ENCODE data around the gene RTP1. TPM values are rescaled to one million over a fixed set of nuclear protein-coding genes. Genes with fewer than 3 reads are reported as not detected.

Gene RTP1
- total and polyA plus RNA-seq, 8 donors, result not detected

DNA sequence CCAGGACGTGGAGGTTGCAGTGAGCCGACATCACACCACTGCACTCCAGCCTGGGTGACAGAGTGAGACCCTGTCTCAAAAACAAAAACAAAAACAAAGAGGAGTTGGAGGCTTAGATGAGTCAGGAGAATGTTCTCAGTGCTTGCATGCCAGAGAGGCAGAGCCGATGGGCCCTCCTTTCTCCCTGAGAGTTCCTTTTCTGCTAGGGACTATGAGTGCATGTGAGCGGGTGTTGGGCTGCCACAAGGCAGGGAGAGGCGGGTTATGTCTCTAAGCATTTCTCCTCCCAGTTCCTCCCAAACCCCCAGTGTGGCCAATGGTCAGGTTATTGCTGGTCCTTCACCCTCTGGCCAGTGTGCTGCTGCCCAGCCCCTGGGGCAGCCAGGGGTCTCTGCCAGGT is 45.1 kb downstream of the RTP1 start:
- intact Hi-C loops (cut with DNase I; ENCODE audit: low total_unique reads), result no loop called here
- H3K4me3 ChIP-seq, result no peak overlapping the region
- H3K27ac ChIP-seq, result no peak overlapping the region
- TF ChIP-seq, protein P1, sequence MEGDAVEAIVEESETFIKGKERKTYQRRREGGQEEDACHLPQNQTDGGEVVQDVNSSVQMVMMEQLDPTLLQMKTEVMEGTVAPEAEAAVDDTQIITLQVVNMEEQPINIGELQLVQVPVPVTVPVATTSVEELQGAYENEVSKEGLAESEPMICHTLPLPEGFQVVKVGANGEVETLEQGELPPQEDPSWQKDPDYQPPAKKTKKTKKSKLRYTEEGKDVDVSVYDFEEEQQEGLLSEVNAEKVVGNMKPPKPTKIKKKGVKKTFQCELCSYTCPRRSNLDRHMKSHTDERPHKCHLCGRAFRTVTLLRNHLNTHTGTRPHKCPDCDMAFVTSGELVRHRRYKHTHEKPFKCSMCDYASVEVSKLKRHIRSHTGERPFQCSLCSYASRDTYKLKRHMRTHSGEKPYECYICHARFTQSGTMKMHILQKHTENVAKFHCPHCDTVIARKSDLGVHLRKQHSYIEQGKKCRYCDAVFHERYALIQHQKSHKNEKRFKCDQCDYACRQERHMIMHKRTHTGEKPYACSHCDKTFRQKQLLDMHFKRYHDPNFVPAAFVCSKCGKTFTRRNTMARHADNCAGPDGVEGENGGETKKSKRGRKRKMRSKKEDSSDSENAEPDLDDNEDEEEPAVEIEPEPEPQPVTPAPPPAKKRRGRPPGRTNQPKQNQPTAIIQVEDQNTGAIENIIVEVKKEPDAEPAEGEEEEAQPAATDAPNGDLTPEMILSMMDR (IDR thresholded peaks at IDR 0.05), result no peak
- TF ChIP-seq EP300 (IDR thresholded peaks at IDR 0.05) (no peak), POLR2A (IDR thresholded peaks at IDR 0.05) (no peak), POLR2AphosphoS5 (IDR thresholded peaks at IDR 0.05) (no peak)
- H3K4me1 ChIP-seq, result no peaks in the 10 kb centered on the region
- H3K9me3 ChIP-seq, result no peaks in the 10 kb centered on the region
- no peaks in the 10 kb centered on the region for H3K36me3 ChIP-seq
- no peak for DNase-seq
- 82 to 95% (median 89%) methylated on average over 5 of the region's 5 CpGs for WGBS, 5 donors
- H3K27me3 ChIP-seq, result no peaks in the 10 kb centered on the region

DNA sequence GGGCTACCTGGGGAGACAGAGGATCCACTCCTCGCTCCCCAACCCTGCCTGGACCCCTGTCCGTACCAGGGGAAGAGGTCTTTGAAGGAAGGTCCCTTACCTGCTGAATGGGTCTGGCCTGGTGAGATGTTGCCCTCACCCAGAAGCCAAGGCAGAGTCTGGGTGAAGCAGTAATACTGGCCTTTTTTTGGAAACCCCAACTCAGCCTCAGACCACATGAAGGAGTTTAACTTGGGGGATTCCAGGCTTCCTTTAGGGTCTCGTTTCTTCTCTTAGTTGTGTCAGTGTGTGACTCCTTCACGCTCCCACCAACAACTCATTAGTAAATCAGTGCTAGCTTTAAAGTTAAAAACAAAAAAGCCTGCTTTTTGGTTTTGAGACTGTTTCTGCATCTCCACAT is 45.6 kb downstream of the RTP1 start:
- H3K36me3 ChIP-seq, result no peaks in the 10 kb centered on the region
- H3K4me3 ChIP-seq, result no peak overlapping the region
- intact Hi-C loops (cut with DNase I; ENCODE audit: low total_unique reads), result no loop called here
- no peaks in the 10 kb centered on the region for H3K9me3 ChIP-seq
- no peaks in the 10 kb centered on the region for H3K4me1 ChIP-seq
- 83 to 95% (median 90%) methylated on average over 2 to 4 of the region's 4 CpGs for WGBS, 5 donors
- no peak for TF ChIP-seq POLR2AphosphoS5 (IDR thresholded peaks at IDR 0.05)
- TF ChIP-seq EP300 (IDR thresholded peaks at IDR 0.05), result no peak
- no peak for TF ChIP-seq POLR2A (IDR thresholded peaks at IDR 0.05)
- TF ChIP-seq, protein P1 (IDR thresholded peaks at IDR 0.05), result no peak
- no peak for DNase-seq
- no peaks in the 10 kb centered on the region for H3K27me3 ChIP-seq
- H3K27ac ChIP-seq, result no peak overlapping the region

DNA sequence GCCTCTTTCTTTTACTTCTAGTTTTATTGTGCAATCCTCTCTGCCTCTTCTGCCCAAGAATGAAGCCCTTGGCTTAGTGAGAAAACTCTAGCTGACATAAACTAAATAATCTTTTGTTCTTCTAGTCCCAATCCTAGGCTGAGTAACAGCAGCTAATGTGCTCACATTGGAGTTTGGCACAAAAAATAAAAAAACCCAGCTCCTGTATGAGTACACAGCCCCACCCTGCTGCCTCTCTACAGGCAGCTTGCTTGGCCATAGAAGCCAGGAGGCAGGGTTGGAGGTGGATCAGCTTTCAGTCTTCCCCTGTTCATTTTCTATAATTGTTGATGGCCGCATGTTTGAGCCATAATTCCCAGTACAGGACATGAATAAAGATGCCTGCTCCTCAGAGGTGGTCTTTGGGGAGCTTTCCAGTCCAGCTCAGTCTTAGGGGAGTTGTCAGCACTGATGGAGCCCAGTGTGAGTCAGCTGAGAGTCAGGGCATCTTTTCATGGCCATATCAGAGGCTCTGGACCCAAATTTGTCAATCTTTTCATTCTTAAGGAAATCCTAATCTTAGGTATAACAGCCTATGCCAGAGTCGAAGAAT is 46.7 kb downstream of the RTP1 start:
- intact Hi-C loops (cut with DNase I; ENCODE audit: low total_unique reads), result no loop called here
- TF ChIP-seq, protein P1 (IDR thresholded peaks at IDR 0.05), result no peak
- TF ChIP-seq EP300 (IDR thresholded peaks at IDR 0.05), result no peak
- no peak for TF ChIP-seq POLR2AphosphoS5 (IDR thresholded peaks at IDR 0.05)
- no peak for TF ChIP-seq POLR2A (IDR thresholded peaks at IDR 0.05)
- WGBS, 5 donors, result 69 to 84% (median 73%) methylated on average over 2 of the region's 2 CpGs
- no peak for DNase-seq
- H3K27ac ChIP-seq, result no peak overlapping the region
- no peaks in the 10 kb centered on the region for H3K9me3 ChIP-seq
- H3K36me3 ChIP-seq, result no peaks in the 10 kb centered on the region
- H3K27me3 ChIP-seq, result no peaks in the 10 kb centered on the region
- H3K4me3 ChIP-seq, result no peak overlapping the region
- H3K4me1 ChIP-seq, result no peaks in the 10 kb centered on the region

DNA sequence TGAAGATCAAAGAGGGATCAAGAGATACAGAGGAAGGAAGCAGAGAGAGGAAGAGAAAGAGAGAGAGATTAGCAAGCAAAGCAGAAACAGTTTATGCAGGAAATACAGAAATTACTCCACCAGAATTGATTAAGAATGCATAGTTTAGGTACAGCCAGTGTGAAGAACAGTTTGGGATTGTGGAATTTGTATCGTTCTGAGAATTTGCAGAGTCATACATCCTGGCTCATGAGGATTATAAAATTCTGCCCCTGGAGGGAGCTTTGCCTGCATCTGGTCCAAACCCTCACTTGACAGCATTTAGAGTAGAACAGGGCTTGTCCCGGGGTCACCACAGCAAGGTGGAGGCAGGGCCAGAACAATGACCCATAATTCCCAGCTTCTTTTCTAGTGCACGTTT is 50.1 kb downstream of the RTP1 start:
- no peak for TF ChIP-seq POLR2AphosphoS5 (IDR thresholded peaks at IDR 0.05)
- no peak for TF ChIP-seq EP300 (IDR thresholded peaks at IDR 0.05)
- H3K4me3 ChIP-seq, result no peak overlapping the region
- H3K9me3 ChIP-seq, result no peaks in the 10 kb centered on the region
- intact Hi-C loops (cut with DNase I; ENCODE audit: low total_unique reads), result no loop called here
- H3K4me1 ChIP-seq, result no peaks in the 10 kb centered on the region
- H3K27ac ChIP-seq, result no peak overlapping the region
- no peaks in the 10 kb centered on the region for H3K36me3 ChIP-seq
- DNase-seq, result no peak
- no peaks in the 10 kb centered on the region for H3K27me3 ChIP-seq
- 59 to 66% (median 64%) methylated on average over 3 of the region's 3 CpGs for WGBS, 5 donors

Other genes starting within 250 kb of the RTP1 start
- 1 to 10 TPM in 4 of 5 donors, not detected in 1; 2.0 to 4.8 (median 2.9) TPM for gene RPL39L, start 58.0 kb upstream of the RTP1 start, total RNA-seq
- 10 to 100 TPM; 10.1 to 13.7 (median 11.9) TPM for gene RPL39L, start 58.0 kb upstream of the RTP1 start, polyA plus RNA-seq
- gene MASP1, start 94.3 kb downstream of the RTP1 start, total RNA-seq, result 1 to 10 TPM in 2 of 5 donors, under 1 TPM in 1, not detected in 2; 0.58 to 2.9 (median 1.6) TPM
- under 1 TPM; 0.15 to 0.83 (median 0.31) TPM for gene MASP1, start 94.3 kb downstream of the RTP1 start, polyA plus RNA-seq
- 10 to 100 TPM in 1 of 5 donors, 1 to 10 TPM in 2, not detected in 2; 3.6 to 65.3 (median 4.2) TPM for gene RTP4, start 170.9 kb downstream of the RTP1 start, total RNA-seq
- 10 to 100 TPM in 1 of 3 donors, 1 to 10 TPM in 2; 5.2 to 13.6 (median 7.4) TPM for gene RTP4, start 170.9 kb downstream of the RTP1 start, polyA plus RNA-seq